ENCODE results near the gene INSYN1.

DNA sequence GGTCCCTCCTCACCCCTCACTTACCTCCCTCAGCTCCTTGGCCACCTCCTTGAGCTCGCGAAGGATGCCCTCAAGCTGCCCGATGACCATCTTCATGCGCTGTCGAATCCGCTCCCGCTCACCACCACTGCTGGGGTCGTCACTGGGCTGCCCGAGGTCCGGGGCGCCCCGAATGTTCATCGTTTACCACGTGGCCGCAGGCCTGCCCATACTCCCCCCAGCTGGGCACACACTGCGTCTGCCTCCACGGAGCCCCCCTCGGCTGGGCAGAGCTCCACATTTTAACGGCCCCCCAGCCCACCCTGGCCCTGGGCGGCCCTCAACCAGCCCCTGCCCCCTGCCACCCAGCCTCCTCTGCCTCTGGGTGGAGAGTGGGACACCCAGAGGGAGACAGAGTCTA is 2.2 kb downstream of the INSYN1 start:
- TF ChIP-seq POLR2A (IDR thresholded peaks at IDR 0.05): no peak
- no peak for TF ChIP-seq CTCF (IDR thresholded peaks at IDR 0.05)

Data from sigmoid colon (tissue), 3 donors.